Measurements from ENCODE around the gene KNDC1.
"Not testable (repeated sequence)": the region's sequence is repeated elsewhere in the genome, so short reads cannot be mapped to it uniquely, and the experiment has no call there.

The KNDC1 gene

DNA sequence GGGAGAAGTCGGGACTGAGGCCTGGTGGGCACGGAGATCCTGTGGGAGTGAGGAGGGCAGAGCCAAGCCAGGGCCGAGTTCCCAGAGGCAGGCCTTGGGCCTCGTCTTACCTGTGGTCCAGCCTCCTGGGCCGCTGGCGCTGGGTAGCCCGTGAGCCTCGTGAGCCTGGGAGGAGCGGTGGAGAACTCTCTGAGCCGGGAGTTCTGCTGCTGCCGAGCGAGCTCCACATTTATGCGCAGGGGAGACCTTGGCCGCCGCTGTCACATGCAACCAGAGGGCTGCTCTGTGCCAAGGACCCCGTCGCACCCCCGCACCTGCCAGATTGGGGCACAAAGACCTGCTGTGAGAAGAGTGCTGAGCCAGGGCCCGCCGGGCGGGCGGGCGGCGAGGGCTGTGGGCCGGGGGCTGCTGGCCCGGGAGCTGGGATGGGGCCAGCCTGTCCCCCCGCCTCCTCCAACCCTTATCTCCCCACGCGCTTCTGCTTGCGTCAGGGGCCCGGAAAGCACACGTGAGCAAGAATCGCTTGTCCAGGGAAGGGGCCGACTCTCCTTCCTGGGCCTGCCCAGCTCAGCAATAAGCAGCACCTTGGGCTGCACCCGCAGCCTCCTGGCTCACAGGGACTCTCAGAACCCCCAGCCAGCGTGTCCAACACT is 87.8 kb downstream of the KNDC1 start:
- no peak for DNase-seq

DNA sequence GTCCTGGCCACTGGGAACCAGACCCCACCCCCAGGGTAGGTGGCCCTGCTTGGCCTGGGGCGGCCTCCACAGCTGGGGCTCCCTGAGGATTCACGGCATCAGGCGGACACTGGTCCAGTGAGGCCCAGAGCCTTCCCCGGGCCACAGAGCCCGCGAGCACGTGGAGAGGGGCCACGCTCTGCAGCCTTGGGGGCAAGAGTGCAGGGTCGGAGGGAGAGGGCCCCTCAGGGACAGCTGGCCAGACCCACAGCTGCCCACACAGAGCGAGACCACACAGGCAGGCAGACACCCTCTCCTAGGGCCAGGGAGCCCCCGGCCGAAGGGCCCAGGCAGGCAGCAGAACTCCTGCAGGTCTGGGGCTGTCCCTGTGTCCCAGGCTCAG is 88.3 kb downstream of the KNDC1 start:
- DNase-seq: no peak

DNA sequence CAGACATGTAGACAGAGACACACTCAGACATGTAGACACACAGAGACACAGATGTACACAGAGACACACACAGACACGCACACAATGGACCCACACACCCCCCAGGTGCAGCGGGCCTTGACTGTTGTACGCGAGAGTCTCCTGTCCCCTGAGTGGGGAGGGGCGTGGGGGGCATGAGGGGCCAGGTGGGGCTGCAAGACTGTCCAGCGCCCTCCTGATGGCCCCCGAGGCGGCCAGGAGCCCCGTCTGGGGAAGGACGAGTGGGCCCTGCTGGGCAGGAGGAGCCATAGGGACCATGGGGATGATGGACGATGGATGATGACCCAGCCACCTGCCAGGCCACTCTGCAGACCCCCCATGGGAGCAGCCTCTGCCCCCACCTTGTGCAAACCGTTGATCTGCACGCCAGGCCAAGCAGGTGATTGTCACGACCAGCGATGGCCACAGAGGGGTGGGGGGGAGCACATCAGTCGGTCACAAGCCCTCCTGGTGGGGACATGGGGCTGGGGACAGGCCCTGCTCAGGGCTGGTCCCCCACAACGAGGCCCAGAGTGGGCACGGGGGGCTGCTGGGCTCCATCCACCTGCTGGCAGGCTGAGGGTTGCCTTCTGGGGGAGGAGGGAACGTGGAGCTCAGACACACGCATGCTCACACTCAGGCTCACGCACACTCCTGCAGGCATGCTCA is 89.2 kb downstream of the KNDC1 start:
- DNase-seq: no peak

- no peak for DNase-seq
These were observed 90.1 kb downstream of the KNDC1 start for GRCh38 chr10:133249975-133250754.

- DNase-seq: no peak
These were observed 91.6 kb downstream of the KNDC1 start for GRCh38 chr10:133251388-133252222.

- DNase-seq: no peak
These were observed 92.2 kb downstream of the KNDC1 start for GRCh38 chr10:133252223-133252552.

- DNase-seq: no peak
These were observed 93.4 kb downstream of the KNDC1 start for GRCh38 chr10:133253361-133253955.

DNA sequence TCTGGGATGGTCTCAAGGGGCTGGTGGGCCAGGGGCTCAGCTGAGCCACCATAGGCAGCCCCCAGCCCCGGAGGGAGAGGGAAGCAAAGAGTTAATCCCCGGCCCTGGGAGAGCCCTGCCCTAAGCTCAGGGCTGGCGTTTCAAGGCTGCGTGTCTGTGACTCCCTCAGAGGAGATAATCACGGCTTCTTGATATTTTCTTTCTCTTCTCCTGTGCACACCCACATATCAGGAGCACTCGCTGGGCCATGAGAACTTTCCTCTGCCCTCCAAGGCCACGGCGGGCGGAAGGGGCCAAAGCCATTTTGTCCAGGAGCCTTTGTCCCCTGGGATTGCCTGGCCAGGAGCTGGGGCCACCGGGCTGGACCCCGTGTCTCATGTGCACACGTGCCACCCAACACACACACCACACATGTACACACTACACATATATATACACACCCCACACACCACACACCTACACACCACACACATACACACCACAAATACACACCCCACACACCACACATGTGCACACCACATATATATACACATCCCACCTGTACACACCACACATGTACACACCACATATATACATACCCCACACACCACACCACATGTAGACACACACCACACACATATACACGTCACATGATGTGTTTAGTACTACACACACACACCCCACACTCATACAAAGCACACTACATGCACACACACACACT is 94.6 kb downstream of the KNDC1 start:
- no peak for DNase-seq

- DNase-seq: no peak
These were observed 95.3 kb downstream of the KNDC1 start for GRCh38 chr10:133255323-133255722.

DNA sequence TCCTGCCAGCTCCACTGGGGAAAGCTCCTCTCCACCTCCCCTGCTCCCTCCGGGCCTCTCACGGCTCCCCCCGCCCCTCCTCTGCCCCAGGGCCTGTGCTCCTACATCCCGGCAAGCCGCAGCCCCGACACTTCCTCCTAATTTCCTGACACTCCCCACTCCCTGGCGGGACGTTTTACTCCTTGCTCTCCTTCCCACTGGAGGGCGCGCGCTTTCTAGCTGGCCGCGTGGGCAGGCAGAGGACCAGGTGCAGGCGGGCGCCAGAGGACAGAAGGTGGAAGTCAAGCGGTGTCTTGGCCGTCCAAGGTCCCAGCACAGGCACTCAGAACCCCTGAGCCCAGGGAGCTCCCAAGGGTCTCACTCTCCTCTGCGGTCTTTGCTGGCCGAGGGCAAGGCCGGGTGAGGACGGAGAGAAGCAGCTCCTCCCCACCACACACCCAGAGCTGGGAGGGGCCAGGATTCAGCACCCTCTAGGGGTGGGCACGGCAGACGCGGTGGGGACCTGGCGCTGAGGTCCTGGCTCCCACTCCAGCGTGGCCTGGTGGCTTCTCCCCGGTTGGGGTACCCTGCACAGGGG is 97.6 kb downstream of the KNDC1 start:
- no peak for DNase-seq

DNA sequence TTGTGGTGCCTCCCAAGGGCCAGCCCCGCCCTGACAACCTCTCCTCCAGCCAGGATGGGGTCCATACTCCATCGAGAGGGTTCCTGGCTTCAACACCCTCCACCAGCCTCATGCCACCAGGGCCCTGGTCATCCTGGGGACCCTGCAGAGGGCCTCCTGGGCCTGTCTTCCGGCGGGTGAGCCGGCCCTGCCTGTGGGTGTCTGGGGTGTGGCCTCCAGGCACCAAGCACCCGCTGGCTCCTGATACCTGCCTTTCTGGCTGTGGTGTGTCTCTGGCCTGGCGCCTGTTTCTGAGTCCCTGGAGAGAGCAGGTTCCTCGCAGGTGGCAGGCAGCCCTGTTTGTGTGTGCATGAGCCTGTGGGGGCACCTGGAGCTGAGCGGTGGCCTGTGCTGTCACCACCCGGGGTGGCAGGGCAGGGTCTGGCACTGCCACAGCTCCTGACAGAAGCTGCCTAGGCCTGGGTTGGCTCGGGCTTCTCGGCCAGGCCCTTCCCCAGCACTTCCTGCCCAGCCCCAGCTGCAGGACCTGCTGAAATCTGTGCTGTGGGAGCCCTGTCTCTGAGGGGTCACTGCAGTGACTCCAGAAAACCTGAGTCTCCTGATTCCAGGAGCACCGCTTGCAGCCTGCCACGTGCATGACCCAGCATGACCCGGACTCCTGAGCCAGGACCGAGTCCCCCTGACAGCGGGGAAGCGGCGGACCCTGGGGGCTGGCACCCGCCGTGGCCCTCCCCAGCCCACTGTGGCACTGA is 98.2 kb downstream of the KNDC1 start:
- no peak for DNase-seq

GRCh38 chr10:133258818-133259601 is 99.0 kb downstream of the KNDC1 start:
- DNase-seq: peak; percentile 80

- DNase-seq: no peak
These were observed 99.6 kb downstream of the KNDC1 start for GRCh38 chr10:133259602-133259989.

- peak; percentile 56 for DNase-seq
These were observed 101.1 kb downstream of the KNDC1 start for GRCh38 chr10:133260895-133261725.

DNA sequence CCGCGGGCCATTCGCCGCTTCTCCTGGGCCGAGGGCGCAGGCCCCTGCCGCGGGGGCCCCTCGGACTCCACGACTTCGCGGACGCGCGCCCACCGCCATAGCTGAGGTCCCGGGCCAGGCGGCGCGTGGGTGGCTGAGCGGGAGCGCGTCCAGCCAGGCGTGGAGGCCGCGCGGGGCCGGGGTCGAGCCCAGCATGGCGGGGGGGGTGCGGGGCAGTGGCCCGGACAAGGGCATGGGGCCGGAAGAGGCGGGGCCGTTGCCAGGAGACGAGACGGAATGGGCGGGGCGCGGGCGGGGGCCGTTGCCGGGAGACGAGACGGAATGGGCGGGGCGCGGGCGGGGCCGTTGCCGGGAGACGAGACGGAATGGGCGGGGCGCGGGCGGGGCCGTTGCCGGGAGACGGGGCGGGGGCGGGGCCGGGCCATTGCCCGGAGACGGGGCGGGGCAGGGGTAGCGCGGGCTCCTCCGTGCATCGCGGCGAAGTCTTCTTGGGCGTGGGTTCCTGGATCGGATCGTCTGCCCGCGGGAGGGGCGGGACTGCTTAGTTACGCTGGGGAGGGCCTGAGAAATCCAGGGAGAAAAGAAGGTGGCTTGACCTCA is 101.8 kb downstream of the KNDC1 start:
- DNase-seq: peak; percentile 84

GRCh38 chr10:133262696-133263095 is 102.7 kb downstream of the KNDC1 start:
- no peak for DNase-seq

DNA sequence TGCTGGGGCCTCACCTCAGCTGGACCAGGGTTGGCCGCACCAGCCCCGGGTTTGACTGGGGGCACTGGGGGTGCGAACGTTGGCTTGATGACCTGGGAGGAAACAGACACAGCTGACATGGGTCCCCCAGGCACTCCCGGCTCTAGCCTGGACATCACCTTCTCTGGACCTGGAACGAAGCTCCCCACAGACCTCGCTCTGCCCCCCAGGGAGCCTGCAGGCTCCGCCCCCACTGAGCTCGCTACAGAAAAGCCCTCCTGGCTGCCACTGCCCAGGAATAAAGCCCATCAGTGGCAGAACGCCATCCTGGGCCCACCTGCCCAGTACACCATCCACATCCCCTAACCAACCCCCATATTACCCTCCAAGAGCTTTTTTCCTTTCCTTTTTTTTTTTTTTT is 103.7 kb downstream of the KNDC1 start:
- no peak for DNase-seq

GRCh38 chr10:133264461-133264860 is 104.4 kb downstream of the KNDC1 start:
- DNase-seq: peak; percentile 22

- not testable (repeated sequence) for DNase-seq
These were observed 105.0 kb downstream of the KNDC1 start for GRCh38 chr10:133265052-133265451.
